A673 (cell line): ENCODE results near the gene ZNF358.

ENCODE experiments used
- EZH2 ChIP-seq: fragments of 200-600 bp; sonication (generic); IDR thresholded peaks from 2 replicates; pipeline ENCODE4 v1.6.1; 2017; ENCODE audit warnings: borderline replicate concordance, low read depth, mild to moderate bottlenecking, mixed read lengths, antibody characterized with exemption, low read length; ENCODE audit not compliant: poor library complexity, severe bottlenecking
- TF ChIP-seq, protein P1 (sequence below): fragments of 300-800, 200-600 bp; sonication (generic); conservative IDR thresholded peaks from 2 replicates; pipeline ENCODE4 v1.5.1; 2017; ENCODE audit warnings: low read depth, mild to moderate bottlenecking, antibody characterized with exemption, low read length, moderate library complexity, mixed read lengths

DNA sequence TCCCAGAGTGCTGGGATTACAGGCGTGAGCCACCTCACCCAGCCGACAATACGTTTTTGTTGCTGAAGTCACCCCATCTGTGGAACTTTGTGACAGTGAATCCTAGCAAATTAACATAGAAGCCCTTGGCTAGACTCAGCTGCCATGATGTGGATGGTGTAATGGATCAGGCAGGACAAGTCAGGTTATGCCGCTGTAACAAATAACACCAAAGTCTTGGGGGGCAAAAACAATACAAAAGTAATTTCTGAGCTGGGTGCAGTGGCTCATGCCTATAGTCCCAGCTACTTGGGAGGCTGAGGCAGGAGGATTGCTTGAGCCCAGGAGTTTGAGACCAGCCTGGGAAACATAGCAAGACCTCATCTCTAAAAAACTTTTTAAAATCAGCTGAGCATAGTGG is 49.0 kb downstream of the ZNF358 start:
- TF ChIP-seq, protein P1, sequence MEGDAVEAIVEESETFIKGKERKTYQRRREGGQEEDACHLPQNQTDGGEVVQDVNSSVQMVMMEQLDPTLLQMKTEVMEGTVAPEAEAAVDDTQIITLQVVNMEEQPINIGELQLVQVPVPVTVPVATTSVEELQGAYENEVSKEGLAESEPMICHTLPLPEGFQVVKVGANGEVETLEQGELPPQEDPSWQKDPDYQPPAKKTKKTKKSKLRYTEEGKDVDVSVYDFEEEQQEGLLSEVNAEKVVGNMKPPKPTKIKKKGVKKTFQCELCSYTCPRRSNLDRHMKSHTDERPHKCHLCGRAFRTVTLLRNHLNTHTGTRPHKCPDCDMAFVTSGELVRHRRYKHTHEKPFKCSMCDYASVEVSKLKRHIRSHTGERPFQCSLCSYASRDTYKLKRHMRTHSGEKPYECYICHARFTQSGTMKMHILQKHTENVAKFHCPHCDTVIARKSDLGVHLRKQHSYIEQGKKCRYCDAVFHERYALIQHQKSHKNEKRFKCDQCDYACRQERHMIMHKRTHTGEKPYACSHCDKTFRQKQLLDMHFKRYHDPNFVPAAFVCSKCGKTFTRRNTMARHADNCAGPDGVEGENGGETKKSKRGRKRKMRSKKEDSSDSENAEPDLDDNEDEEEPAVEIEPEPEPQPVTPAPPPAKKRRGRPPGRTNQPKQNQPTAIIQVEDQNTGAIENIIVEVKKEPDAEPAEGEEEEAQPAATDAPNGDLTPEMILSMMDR: no peak
- no peak for TF ChIP-seq EZH2
